Cardiac muscle cell (in vitro differentiated cells and primary cell): ENCODE measurements around the gene PTPRD. TPM values are rescaled to one million over a fixed set of nuclear protein-coding genes. Genes with fewer than 3 reads are reported as not detected.
A peak's percentile ranks its signal among the peaks of the same experiment; 100 is the strongest.

Experiments used
- DNase-seq, 2 donors: peaks; one replicate each; pipeline versions ENCODE4 v3.0.0 to v3.0.0-alpha.2; 2010 to 2017; ENCODE audit warnings: low read depth in 1 of 2, low spot score in 1 of 2
- H3K27ac ChIP-seq: fragments of 200-600 bp; sonication (generic); 2 replicates; pipeline ENCODE4 v1.5.1; 2016
- H3K27me3 ChIP-seq: fragments of 200-600 bp; sonication (generic); 2 replicates; pipeline ENCODE4 v1.6.0; 2016; ENCODE audit warnings: control low read depth
- H3K36me3 ChIP-seq: fragments of 200-600 bp; sonication (generic); 2 replicates; pipeline ENCODE4 v1.5.1; 2016; ENCODE audit warnings: control low read depth
- H3K4me1 ChIP-seq: fragments of 200-600 bp; sonication (generic); 2 replicates; pipeline ENCODE4 v1.8.1; 2017; ENCODE audit warnings: low read depth, mild to moderate bottlenecking, mixed run types
- H3K4me3 ChIP-seq: fragments of 200-600 bp; sonication (generic); 2 replicates; pipeline ENCODE4 v1.5.1; 2016; ENCODE audit warnings: mild to moderate bottlenecking
- H3K9me3 ChIP-seq: fragments of 200-600 bp; sonication (generic); 2 replicates; pipeline ENCODE4 v1.5.1; 2017; ENCODE audit warnings: low read depth, mild to moderate bottlenecking, control low read depth
- polyA plus RNA-seq: library from polyadenylated mRNA; unstranded; fragments of >200 nt; fragmentation: Nextera tagmentation; extraction: Ambion mirVana; gene quantifications from 2 replicates; pipeline ENCODE4 v1.2.1, GENCODE V29; 2016
- total RNA-seq: library from RNA; depleted of rRNA; stranded (reverse); fragments of >200 nt; gene quantifications from 2 replicates; pipeline ENCODE4 v1.2.3, GENCODE V29; 2016
- TF ChIP-seq, protein P1 (sequence below): IDR thresholded peaks from 2 replicates; pipeline ENCODE4 v1.5.1; 2012; ENCODE audit warnings: low read depth, mild to moderate bottlenecking, low read length

Gene PTPRD
- total and polyA plus RNA-seq, 2 experiments from 2014 or later = 37.0 to 287 TPM

DNA sequence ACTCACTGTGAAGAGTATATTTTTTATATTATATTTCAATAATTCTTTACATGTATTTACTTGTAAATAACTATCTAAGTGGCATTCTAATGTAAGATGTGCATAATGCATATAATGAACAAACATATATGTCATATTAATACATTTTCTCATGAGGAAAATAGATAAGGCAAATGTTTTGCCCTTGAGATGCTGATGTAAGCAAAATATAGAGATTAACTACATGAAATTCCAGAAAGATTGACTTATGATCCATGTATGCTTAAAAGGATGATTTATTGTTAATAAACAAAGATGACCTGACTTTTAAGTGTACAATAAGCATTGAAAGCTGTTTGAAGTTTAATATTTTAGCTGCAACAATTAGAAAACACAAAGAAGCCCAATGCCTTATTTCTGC lies 559.9 kb downstream of the PTPRD start:
- DNase-seq = no peak
- peaks cover 15% of the 10 kb centered on the region for H3K4me1 ChIP-seq
- no peaks in the 10 kb centered on the region for H3K36me3 ChIP-seq
- H3K27me3 ChIP-seq = no peaks in the 10 kb centered on the region
- H3K9me3 ChIP-seq = no peaks in the 10 kb centered on the region
- no peak overlapping the region for H3K4me3 ChIP-seq
- TF ChIP-seq, protein P1, sequence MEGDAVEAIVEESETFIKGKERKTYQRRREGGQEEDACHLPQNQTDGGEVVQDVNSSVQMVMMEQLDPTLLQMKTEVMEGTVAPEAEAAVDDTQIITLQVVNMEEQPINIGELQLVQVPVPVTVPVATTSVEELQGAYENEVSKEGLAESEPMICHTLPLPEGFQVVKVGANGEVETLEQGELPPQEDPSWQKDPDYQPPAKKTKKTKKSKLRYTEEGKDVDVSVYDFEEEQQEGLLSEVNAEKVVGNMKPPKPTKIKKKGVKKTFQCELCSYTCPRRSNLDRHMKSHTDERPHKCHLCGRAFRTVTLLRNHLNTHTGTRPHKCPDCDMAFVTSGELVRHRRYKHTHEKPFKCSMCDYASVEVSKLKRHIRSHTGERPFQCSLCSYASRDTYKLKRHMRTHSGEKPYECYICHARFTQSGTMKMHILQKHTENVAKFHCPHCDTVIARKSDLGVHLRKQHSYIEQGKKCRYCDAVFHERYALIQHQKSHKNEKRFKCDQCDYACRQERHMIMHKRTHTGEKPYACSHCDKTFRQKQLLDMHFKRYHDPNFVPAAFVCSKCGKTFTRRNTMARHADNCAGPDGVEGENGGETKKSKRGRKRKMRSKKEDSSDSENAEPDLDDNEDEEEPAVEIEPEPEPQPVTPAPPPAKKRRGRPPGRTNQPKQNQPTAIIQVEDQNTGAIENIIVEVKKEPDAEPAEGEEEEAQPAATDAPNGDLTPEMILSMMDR = no peak
- no peak overlapping the region for H3K27ac ChIP-seq

DNA sequence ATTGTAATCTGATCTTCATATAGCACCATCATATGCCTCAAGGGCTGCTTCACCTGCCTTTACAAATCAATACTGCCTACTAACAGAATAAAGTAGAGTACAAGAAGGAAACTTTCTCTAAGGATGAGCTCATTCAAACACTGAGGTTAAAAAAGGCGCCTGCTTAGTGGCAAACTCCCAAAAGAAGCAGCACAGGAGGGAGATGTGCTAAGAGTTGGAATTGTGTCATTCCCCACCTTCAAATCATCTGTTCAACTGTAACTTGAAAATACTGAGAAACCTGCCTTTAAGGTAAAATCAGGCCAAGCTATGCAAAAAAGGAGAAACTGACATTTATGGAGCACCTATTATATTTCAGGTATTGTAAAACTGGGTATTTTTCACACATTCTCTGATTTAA lies 560.6 kb downstream of the PTPRD start:
- H3K4me1 ChIP-seq = peaks cover 15% of the 10 kb centered on the region
- DNase-seq = no peak
- H3K27me3 ChIP-seq = no peaks in the 10 kb centered on the region
- H3K36me3 ChIP-seq = no peaks in the 10 kb centered on the region
- no peak overlapping the region for H3K27ac ChIP-seq
- H3K9me3 ChIP-seq = no peaks in the 10 kb centered on the region
- H3K4me3 ChIP-seq = no peak overlapping the region
- TF ChIP-seq, protein P1 = no peak

DNA sequence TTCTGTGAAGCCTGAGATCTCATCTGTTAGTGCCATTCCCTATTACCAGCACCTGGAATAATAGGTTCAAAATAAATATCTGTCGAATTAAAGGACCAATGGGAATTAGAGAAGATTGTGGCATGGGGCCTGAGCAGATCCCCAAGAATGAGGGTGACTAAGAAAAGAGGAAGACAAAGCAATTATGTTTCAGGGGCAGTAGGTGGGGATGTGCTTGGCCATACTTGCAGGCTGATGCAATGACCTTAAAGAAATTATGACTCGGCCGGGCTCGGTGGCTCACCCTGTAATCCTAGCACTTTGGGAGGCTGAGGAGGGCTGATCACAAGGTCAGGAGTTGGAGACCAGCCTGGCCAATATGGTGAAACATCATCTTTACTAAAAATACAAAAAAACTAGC lies 562.8 kb downstream of the PTPRD start:
- H3K27ac ChIP-seq = no peak overlapping the region
- H3K9me3 ChIP-seq = no peaks in the 10 kb centered on the region
- peaks cover 7% of the 10 kb centered on the region for H3K4me1 ChIP-seq
- no peaks in the 10 kb centered on the region for H3K36me3 ChIP-seq
- no peak for DNase-seq
- no peak overlapping the region for H3K4me3 ChIP-seq
- TF ChIP-seq, protein P1 = no peak
- no peaks in the 10 kb centered on the region for H3K27me3 ChIP-seq

DNA sequence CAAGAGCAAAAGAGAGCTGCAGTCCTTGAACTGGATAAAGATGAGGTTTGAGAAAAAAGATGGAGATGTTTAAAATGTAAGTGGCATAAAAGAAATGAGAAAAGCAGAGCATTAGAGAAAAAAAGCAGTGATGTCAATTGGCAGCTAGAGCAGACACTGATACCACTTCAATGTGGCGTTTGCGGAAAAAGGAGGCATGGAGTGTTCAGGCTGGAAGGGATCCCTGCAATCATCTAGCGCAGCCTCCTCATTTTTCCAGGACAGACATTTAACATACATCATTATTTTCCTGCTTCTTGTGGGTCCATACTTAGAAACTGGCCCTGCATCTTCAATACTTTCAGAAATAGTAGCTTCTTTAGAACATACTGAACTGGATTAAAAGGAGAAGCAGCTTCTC lies 563.8 kb downstream of the PTPRD start:
- no peaks in the 10 kb centered on the region for H3K36me3 ChIP-seq
- no peaks in the 10 kb centered on the region for H3K9me3 ChIP-seq
- no peak overlapping the region for H3K27ac ChIP-seq
- TF ChIP-seq, protein P1 = no peak
- H3K4me1 ChIP-seq = no peaks in the 10 kb centered on the region
- H3K4me3 ChIP-seq = no peak overlapping the region
- DNase-seq = no peak
- H3K27me3 ChIP-seq = no peaks in the 10 kb centered on the region

DNA sequence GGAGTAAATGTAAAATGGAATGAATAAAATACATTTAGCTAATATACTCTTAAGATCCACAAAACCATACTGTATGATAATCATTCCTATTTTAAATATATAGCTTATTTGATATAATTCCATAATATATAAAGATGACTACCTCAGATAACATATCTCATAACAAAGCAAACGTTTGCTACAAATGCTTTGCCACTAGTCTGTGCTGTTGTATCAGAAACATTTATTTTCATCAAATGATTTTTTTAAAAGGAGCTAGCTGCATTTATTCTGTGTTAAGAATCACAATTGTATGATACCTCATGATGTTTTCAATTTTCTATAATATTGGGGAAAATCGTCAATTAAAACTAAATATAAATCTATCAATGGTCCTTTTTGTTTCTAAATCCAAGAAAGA lies 567.2 kb downstream of the PTPRD start:
- H3K9me3 ChIP-seq = no peaks in the 10 kb centered on the region
- no peaks in the 10 kb centered on the region for H3K4me1 ChIP-seq
- H3K27me3 ChIP-seq = no peaks in the 10 kb centered on the region
- no peak overlapping the region for H3K4me3 ChIP-seq
- H3K27ac ChIP-seq = no peak overlapping the region
- TF ChIP-seq, protein P1 = no peak
- peak; percentile 0 to 25 for DNase-seq
- H3K36me3 ChIP-seq = no peaks in the 10 kb centered on the region

DNA sequence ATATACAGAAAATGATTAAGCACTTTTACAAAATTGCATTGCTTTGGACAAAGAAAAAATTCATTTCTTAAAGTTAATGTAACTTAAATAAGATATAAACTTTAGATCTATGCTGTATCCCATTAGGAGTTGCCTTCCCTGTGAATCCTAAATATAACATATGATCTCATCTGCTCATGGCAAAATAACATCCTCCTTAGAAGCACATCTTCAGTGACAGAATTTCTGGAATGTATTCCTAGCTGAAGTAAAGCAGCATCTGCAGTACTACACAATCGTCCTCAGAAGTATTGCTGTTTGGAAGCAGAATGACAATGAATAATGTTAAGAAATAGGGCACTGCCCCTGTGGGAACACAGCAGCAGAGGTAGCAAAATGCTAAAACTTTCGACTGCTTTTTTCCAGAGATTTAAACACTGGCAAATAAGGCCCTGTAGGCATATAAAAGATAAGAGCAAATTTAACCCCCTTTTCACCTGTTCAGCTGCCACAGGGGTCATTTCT lies 571.0 kb downstream of the PTPRD start:
- no peak overlapping the region for H3K4me3 ChIP-seq
- no peaks in the 10 kb centered on the region for H3K36me3 ChIP-seq
- no peaks in the 10 kb centered on the region for H3K9me3 ChIP-seq
- TF ChIP-seq, protein P1 = no peak
- no peaks in the 10 kb centered on the region for H3K27me3 ChIP-seq
- no peaks in the 10 kb centered on the region for H3K4me1 ChIP-seq
- H3K27ac ChIP-seq = no peak overlapping the region
- peak in 1 of 2 donors; percentile 8 for DNase-seq
